CD4-positive, alpha-beta T cell treated with Interleukin-4 for 4 hours (primary cell): Measurements from ENCODE around the gene DYNAP.

Source experiments
- DNase-seq: peaks from one replicate; pipeline ENCODE4 v3.0.0-alpha.2; 2020

Gene DYNAP

GRCh38 chr18:54641734-54642133 lies 50.7 kb downstream of the DYNAP start:
- no peak for DNase-seq

GRCh38 chr18:54647176-54647575 lies 56.1 kb downstream of the DYNAP start:
- no peak for DNase-seq
